GM11168 (cell line): Measurements from ENCODE around the gene COL6A3.

Experiments used
- in situ Hi-C: fragments of 300-500 bp; cut with MboI; formaldehyde crosslinking; loops from one replicate; pipeline ENCODE4 v1.12.0; 2022; ENCODE audit warnings: low sequenced_read_pairs; ENCODE audit not compliant: unreplicated experiment

Gene COL6A3

GRCh38 chr2:237280939-237281338, 133.0 kb downstream of the COL6A3 start:
- in situ Hi-C loops = no loop called here

- in situ Hi-C loops = no loop called here
Measured at GRCh38 chr2:237280229-237280628, 133.7 kb downstream of the COL6A3 start.

- in situ Hi-C loops = no loop called here
Measured at GRCh38 chr2:237279012-237279768, 134.8 kb downstream of the COL6A3 start.

GRCh38 chr2:237278568-237278967, 135.4 kb downstream of the COL6A3 start:
- in situ Hi-C loops = no loop called here

GRCh38 chr2:237276716-237277490, 137.1 kb downstream of the COL6A3 start:
- in situ Hi-C loops = no loop called here
